DND-41 (cell line): ENCODE data around the gene NUMA1.

ENCODE experiments used
- EZH2 ChIP-seq: IDR thresholded peaks from 3 replicates; pipeline ENCODE4 v1.6.1; 2012; ENCODE audit warnings: borderline replicate concordance, low read depth, mild to moderate bottlenecking, moderate library complexity, low read length, inconsistent platforms; ENCODE audit not compliant: severe bottlenecking
- TF ChIP-seq, protein P1 (sequence below): IDR thresholded peaks from 2 replicates; pipeline ENCODE4 v1.5.1; 2012; ENCODE audit warnings: borderline replicate concordance, low read length, moderate library complexity, mild to moderate bottlenecking; ENCODE audit not compliant: poor library complexity, severe bottlenecking; ENCODE audit errors: extremely low read depth

DNA sequence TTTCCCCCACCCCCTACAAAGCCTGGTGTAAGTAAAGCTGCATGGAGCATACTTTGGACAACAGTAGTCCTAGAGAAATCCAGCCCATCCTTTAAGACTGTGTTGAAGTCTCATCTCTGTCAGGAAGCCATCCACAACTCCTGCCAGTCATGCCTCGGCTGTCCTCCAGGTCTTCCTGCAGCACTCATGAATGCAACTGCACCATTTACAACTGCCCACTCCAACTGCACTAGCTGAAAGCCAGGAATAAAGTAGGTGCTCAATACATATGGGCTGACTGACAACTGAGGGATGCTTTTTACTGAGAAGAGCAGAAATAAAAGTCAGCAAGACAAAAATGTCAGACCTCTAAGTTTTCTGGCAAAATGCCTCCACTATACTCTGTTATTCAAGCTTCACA lies 54.3 kb downstream of the NUMA1 start:
- TF ChIP-seq, protein P1, sequence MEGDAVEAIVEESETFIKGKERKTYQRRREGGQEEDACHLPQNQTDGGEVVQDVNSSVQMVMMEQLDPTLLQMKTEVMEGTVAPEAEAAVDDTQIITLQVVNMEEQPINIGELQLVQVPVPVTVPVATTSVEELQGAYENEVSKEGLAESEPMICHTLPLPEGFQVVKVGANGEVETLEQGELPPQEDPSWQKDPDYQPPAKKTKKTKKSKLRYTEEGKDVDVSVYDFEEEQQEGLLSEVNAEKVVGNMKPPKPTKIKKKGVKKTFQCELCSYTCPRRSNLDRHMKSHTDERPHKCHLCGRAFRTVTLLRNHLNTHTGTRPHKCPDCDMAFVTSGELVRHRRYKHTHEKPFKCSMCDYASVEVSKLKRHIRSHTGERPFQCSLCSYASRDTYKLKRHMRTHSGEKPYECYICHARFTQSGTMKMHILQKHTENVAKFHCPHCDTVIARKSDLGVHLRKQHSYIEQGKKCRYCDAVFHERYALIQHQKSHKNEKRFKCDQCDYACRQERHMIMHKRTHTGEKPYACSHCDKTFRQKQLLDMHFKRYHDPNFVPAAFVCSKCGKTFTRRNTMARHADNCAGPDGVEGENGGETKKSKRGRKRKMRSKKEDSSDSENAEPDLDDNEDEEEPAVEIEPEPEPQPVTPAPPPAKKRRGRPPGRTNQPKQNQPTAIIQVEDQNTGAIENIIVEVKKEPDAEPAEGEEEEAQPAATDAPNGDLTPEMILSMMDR, result no peak
- no peak for TF ChIP-seq EZH2
